Thoracic aorta (tissue), 2 donors: ENCODE measurements around the gene TAS2R1. TPM values are rescaled to one million over a fixed set of nuclear protein-coding genes. Genes with fewer than 3 reads are reported as not detected.

Experiments
- ATAC-seq: fragments of 150-250 bp; one replicate; pipeline ENCODE4 v1.8.0; 2017; ENCODE audit warnings: low read depth; ENCODE audit not compliant: insufficient number of reproducible peaks, low FRiP score
- DNase-seq: peaks from one replicate; pipeline ENCODE4 v3.0.0-alpha.2; 2020; ENCODE audit warnings: low spot score
- H3K27ac ChIP-seq, 2 donors: fragments of 200-600 bp; sonication (generic); 1 replicate in 1 of 2; 2 replicates in 1 of 2; pipeline ENCODE4 v1.5.1; 2016; ENCODE audit warnings: mild to moderate bottlenecking in 2 of 2, moderate library complexity in 2 of 2
- H3K27me3 ChIP-seq: fragments of 200-600 bp; sonication (generic); replicated peaks from 2 replicates; pipeline ENCODE4 v1.6.0; 2016; ENCODE audit warnings: mild to moderate bottlenecking; ENCODE audit not compliant: insufficient read depth
- H3K36me3 ChIP-seq: fragments of 200-600 bp; sonication (generic); one replicate; pipeline ENCODE4 v1.5.1; 2016
- H3K4me1 ChIP-seq, 2 donors: fragments of 200-600 bp; sonication (generic); 1 replicate in 1 of 2; 2 replicates in 1 of 2; pipeline versions ENCODE4 v1.5.1 to v1.6.0; 2016; ENCODE audit warnings: low read depth in 2 of 2, mild to moderate bottlenecking in 1 of 2; ENCODE audit not compliant: control insufficient read depth in 1 of 2
- H3K4me3 ChIP-seq: fragments of 200-600 bp; sonication (generic); 2 replicates; pipeline ENCODE4 v1.5.1; 2016; ENCODE audit warnings: mild to moderate bottlenecking
- H3K9me3 ChIP-seq: fragments of 200-600 bp; sonication (generic); 2 replicates; pipeline ENCODE4 v1.5.1; 2016
- total RNA-seq, 2 donors: library from RNA; depleted of rRNA; stranded (reverse); fragments of >200 nt; gene quantifications; one replicate each; pipeline versions ENCODE4 v1.1.0 to v1.2.3, GENCODE V29; 2016
- TF ChIP-seq, protein P1 (sequence below): fragments of 200-600 bp; sonication (generic); IDR thresholded peaks from one replicate; pipeline ENCODE4 v1.5.1; 2019; ENCODE audit warnings: antibody characterized with exemption

TAS2R1 gene
- total RNA-seq, 2 donors from 2014 or later: not detected

DNA sequence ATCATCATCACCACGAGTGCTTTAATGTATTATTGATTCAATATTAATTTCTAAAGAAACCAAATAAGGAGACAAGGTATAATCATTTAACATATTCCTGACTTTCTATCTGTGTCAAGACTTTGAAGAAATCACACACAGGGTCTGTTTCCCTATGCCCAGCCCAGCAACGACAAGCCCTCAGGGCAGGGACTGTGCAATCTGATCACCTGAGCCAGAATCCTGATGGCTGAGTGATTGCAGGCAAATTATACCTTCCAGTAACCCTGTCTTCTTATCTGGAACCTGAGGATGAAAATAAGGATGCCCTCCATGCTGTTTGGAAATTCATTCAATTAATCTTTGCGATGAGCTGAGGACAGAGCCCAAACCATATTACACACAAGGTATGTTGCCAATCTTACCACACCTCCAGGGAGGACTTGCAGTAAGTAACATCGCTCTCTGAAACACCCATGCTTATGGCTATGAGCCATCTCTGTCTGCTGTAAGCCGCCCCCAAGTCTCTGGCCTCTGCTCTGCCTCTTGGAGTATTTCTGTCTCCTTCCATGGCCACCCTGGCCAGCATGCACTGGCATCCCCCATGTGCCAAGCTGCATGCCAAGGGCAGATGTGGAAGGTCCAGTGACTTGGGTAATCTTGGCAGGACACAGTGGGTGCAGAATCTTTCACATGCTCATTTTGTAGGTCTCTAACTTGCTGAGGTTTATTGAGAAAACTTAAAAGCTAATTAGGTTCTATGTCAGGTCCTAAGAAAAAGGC, 10.6 kb downstream of the TAS2R1 start:
- H3K27me3 ChIP-seq: no peaks in the 10 kb centered on the region
- DNase-seq: no peak
- peaks cover 9 to 25% of the 10 kb centered on the region in 2 donors for H3K4me1 ChIP-seq
- H3K4me3 ChIP-seq: no peak overlapping the region
- H3K27ac ChIP-seq: no peak overlapping the region
- H3K9me3 ChIP-seq: no peaks in the 10 kb centered on the region
- TF ChIP-seq, protein P1, sequence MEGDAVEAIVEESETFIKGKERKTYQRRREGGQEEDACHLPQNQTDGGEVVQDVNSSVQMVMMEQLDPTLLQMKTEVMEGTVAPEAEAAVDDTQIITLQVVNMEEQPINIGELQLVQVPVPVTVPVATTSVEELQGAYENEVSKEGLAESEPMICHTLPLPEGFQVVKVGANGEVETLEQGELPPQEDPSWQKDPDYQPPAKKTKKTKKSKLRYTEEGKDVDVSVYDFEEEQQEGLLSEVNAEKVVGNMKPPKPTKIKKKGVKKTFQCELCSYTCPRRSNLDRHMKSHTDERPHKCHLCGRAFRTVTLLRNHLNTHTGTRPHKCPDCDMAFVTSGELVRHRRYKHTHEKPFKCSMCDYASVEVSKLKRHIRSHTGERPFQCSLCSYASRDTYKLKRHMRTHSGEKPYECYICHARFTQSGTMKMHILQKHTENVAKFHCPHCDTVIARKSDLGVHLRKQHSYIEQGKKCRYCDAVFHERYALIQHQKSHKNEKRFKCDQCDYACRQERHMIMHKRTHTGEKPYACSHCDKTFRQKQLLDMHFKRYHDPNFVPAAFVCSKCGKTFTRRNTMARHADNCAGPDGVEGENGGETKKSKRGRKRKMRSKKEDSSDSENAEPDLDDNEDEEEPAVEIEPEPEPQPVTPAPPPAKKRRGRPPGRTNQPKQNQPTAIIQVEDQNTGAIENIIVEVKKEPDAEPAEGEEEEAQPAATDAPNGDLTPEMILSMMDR: no peak
- H3K36me3 ChIP-seq: no peaks in the 10 kb centered on the region
- no peak for ATAC-seq

DNA sequence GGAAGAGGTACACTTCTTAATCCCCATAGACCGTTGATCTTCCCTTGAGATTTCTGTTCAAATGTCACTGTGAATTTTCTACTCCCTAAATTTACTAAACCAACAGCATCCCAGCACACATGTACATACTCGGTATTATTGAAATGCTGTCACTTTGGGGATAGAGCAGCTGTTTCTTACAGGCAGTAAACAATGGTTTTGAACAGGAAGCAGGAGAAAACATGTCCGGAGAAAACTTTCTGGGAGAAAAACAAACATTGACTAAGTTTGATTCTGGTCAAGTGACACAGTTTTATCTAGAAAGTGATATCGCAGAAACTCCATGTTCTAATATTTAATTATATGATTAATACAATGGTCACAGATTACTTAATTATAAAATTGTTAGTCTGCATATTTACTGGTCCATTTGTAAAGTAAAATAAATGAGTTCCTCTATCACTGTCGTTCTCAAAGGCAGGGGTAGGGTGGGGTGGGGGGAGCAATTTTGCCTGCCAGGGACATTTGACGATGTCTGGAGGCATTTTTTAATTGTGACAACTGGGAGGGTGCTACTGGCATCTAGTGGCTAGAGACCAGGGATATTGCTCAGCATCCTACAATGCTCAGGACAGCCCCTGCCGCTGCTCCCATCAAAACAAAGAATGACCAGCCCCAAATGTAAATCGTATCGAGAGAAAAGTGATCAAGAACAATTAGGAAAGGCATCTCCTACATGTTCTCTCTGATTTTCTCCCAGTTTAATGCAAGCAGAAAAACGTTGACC, 12.2 kb downstream of the TAS2R1 start:
- Histone ChIP-seq H3K9me3 (no peaks in the 10 kb centered on the region), H3K4me3 (no peak overlapping the region), H3K4me1 (peaks cover 9 to 18% of the 10 kb centered on the region in 2 donors), H3K27me3 (no peaks in the 10 kb centered on the region), H3K36me3 (no peaks in the 10 kb centered on the region), H3K27ac (no peak overlapping the region)
- DNase-seq: no peak
- ATAC-seq: no peak
- TF ChIP-seq, protein P1: no peak

DNA sequence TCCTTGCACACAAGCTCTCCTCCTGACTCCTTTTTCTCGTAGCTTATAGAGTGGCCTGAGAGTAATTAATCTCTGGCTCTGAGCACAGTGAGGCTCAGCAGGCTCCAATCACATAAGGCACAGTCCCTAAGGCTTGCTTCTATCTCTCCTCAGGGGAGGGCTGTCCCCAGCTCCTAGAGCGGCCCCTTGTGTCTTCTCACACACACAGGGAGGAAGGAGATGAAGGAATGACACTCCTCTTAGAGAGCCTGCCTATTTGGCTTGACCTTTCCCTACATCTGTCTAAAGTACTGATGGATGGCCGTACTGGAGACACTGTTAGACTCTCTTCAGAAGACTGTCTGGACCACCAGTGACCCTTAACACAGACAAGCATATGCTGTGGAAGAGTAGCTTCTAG, 12.9 kb downstream of the TAS2R1 start:
- peaks cover 9 to 13% of the 10 kb centered on the region in 2 donors for H3K4me1 ChIP-seq
- H3K27me3 ChIP-seq: no peaks in the 10 kb centered on the region
- H3K9me3 ChIP-seq: no peaks in the 10 kb centered on the region
- no peaks in the 10 kb centered on the region for H3K36me3 ChIP-seq
- ATAC-seq: no peak
- H3K4me3 ChIP-seq: no peak overlapping the region
- TF ChIP-seq, protein P1: no peak
- no peak overlapping the region for H3K27ac ChIP-seq
- DNase-seq: no peak

DNA sequence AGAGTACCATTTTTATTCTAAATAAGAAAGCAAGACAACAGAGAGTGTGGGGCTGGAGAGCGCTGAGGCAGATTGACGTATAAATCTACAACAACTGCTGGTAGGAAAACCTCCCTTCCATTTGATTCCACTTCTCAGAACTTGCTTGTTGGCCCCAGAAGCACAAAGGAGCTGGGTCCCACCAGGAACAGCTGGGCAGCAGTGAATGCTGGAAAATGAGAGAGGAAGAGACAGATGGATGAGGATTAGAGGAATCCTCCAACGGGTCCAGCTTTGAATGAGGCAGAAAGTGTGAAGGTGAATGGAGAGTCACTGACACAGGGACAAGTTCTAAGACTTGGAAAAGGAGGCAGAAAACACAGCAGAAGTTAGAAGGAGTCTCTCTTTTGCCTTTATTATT, 14.8 kb downstream of the TAS2R1 start:
- no peak overlapping the region for H3K27ac ChIP-seq
- H3K4me1 ChIP-seq: no peaks in the 10 kb centered on the region
- no peaks in the 10 kb centered on the region for H3K36me3 ChIP-seq
- no peaks in the 10 kb centered on the region for H3K9me3 ChIP-seq
- DNase-seq (no peak), ATAC-seq (no peak)
- TF ChIP-seq, protein P1: no peak
- H3K4me3 ChIP-seq: no peak overlapping the region
- no peaks in the 10 kb centered on the region for H3K27me3 ChIP-seq

DNA sequence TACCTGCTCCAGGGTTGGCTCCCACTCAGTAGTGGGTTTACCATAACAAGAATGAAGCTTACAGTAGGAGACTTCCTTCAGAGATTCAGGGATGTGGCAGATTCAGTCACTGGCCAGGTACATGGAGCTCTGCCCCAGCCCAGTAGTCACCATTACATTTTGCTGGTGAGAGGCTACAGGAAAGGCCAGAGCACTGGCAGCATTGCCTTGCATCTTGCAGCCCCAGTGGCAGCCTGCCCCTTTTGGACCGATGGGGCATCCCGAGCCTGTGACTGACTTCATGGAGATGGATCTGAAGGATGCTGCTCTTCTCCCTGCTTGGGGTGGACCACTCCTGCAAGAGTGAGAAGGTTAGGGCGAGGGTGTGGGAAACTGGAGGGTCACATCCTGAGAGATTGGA, 16.8 kb downstream of the TAS2R1 start:
- no peak for DNase-seq
- H3K27ac ChIP-seq: no peak overlapping the region
- TF ChIP-seq, protein P1: no peak

More for the DNA sequence above, 16.8 kb downstream of the TAS2R1 start:
- H3K9me3 ChIP-seq: no peaks in the 10 kb centered on the region
- no peaks in the 10 kb centered on the region for H3K36me3 ChIP-seq
- no peaks in the 10 kb centered on the region for H3K4me1 ChIP-seq
- H3K4me3 ChIP-seq: no peak overlapping the region
- no peaks in the 10 kb centered on the region for H3K27me3 ChIP-seq
- no peak for ATAC-seq
